ENCODE data around the gene KLHDC3. TPM values are rescaled to one million over a fixed set of nuclear protein-coding genes. Genes with fewer than 3 reads are reported as not detected.
A peak's percentile ranks its signal among the peaks of the same experiment; 100 is the strongest.

KLHDC3 gene
- total RNA-seq (2014; rRNA removed; shearing (Covaris generic)): 69.3 and 89.0 TPM in 2 replicates

- DNase-seq (ENCODE audit: low read depth): peak; percentile 100
These were observed at the start of gene KLHDC3, which contains the start of gene MEA1 for GRCh38 chr6:43013843-43014433. Gene KLHDC3, plus strand, starts transcription at chr6:43014249. Its CDS starts 2,944 bp downstream, at chr6:43017193. Gene MEA1, minus strand, starts transcription at chr6:43013946. Its CDS starts 133 bp downstream, at chr6:43013813.

- no peak for DNase-seq (ENCODE audit: low read depth)
These were observed 47.5 kb upstream of the KLHDC3 start for GRCh38 chr6:42966571-42966970.

DNA sequence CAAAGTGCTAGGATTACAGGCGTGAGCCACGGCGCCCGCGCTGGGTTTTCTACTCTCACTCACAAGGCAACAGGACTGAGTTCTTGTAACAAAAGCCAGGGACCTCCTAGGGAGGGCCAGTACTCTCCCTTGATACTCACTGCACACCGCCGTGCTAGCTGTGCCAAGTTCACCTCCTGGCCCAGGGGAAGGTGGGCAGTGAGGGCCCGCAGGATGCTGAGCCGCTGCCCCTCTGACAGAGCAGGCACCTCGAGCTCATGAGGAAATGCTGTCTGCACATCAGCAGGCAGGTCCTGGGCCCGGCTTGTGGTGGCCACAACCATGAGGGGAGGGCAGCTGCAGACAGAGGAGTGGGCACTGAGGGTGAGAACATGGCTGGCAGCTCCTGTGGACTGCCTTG lies 46.8 kb upstream of the KLHDC3 start:
- no peak for DNase-seq (ENCODE audit: low read depth)

- no peak for DNase-seq (ENCODE audit: low read depth)
These were observed 45.8 kb upstream of the KLHDC3 start for GRCh38 chr6:42968126-42968701.

GRCh38 chr6:42968783-42969182 lies 45.3 kb upstream of the KLHDC3 start:
- DNase-seq (ENCODE audit: low read depth): no peak

GRCh38 chr6:42969431-42969830 lies 44.6 kb upstream of the KLHDC3 start:
- no peak for DNase-seq (ENCODE audit: low read depth)

DNA sequence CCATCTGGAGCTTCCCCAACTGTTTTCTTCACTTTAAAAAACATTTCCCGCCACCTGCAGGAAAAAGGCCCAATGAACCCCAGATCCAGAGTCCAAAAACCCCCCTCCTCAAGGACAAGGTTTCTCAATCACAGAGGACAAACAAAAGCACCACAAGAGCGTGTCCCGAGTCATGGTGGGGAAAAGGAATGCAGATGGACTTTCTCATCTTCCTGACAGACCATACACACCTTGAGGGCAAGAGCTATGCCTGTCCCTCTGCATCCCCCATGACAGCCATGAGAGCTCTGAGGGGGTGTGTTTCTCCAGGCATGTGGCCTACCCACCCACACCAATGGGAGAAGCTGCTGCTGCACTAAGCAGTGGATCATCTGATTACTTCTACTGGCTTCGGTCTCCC lies 44.1 kb upstream of the KLHDC3 start:
- no peak for DNase-seq (ENCODE audit: low read depth)

DNA sequence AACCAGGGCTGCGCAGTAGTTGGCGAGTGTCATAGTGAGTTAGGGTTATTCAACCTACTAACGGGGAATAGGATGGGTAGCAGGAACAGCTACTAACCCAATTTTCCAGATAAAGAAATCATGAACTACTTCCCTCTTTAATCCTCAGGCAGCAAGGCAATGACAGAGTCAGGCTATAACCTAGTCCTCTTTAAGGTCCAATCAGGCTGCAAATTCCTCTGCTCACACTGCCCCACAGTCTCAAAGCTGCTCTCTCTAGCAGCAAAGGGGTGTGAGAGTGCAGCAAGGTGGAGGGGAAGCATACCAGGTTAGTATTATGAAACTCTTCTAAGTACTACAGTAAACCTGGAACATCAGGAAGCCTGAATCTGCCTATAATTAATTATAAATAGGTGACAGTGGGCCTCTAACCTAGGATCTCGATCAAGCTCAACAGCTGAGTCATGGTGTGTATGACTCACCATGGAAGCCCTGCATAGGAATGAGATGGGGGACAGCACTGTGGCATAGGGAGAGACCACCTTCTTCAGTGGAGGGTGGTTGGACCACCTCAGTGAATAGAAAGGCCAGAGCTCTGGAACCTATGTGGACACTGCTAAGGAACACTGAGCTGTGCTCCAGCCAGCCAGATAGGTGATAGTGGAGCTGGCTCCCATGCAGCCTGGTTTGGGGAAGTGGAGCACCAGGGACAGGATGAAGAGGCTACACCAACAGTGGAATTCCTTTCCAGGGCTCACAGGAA lies 43.0 kb upstream of the KLHDC3 start:
- peak; percentile 47 for DNase-seq (ENCODE audit: low read depth)

DNA sequence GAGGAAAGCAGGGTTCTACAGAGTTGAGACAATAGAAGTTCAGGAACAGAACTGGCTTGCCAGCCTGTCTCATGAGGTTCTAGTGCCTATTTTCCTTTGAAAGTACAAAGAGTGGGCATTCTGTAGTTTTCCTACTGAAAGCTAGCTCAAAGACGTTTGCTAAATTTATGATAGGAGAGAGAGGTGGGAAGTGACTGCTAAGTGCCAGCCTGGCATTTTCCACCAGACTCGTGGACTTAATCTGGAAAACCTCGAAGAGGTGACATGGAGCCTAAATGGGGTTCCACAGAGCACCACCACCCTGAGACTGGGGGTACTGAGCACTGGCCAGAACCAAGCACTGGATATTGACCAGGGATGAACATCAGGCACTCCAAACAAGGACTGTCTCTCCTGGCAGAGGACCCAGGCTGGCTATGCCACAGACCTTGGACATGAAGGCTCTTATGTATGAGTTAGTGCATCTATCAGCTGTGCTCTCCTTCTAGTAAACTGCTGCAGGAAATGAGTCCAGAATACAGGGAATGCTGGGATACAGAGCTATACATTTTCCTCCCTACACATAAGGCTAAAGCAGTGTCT lies 42.2 kb upstream of the KLHDC3 start:
- no peak for DNase-seq (ENCODE audit: low read depth)

DNA sequence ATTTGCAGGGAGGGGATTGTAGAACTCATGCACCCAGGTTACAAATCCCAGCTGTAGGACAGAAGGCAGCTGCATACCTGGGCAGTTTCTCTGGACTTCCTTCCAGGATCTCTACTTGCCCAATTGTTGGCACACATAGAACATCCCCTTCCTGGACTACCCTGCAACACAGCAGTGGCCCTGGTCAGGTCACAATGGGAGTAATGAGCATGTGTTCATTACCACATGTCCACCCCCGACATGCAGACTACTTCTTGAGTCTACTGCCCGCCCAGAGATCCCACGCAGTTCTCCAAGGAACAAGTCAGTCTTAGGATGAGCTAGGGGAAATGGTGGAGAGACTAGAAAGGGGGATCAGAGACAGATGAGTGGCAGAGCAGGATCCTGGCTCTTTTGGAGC lies 40.1 kb upstream of the KLHDC3 start:
- no peak for DNase-seq (ENCODE audit: low read depth)

DNA sequence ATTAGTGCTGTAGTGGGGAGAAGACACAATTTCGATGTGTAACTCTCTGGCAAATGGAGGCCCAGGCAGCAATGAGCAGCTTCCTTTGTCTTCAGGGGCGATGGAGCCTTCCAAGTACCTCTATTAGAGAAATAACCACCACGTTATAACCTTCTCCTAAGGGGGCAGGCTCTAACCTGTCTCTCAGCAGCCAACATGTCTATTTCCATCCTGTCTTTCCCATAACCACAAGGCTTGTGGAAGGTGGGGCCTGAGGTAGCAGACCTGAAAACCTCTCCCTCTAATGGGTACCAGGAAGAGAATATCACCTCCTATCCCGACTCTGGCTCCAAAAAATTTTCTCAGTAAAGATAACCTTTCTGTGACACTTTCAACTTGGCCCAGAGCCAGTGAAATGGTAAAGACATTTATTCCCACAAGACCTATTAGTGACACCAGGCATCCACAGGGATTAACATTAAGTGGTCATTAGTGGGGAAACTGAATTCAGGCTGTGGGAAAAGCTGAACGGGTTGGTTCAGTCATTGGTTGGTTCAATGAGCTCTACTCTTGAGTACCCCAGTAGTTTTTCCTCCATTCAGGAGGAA lies 39.0 kb upstream of the KLHDC3 start:
- DNase-seq (ENCODE audit: low read depth): no peak

DNA sequence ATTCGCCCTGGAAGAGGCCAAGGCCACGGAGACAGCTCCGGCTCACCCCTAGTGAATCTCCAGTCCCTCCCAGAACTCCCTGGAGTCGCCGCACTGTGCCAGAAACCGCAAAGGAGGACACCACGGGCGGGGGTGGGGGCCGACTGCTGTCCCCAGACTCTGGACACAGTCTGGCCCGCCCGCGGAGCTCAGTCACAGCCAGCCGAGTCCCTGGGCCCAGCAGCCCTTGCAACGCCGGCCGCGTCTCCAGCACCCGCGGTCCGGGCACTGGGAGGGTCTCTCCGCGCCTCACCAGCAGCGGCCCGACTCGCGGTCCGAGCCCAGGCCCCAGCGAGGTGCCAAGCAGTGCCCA lies 35.6 kb upstream of the KLHDC3 start:
- peak; percentile 70 for DNase-seq (ENCODE audit: low read depth)

GRCh38 chr6:42978839-42979522 lies 35.1 kb upstream of the KLHDC3 start, which contains the start of gene PEX6:
Gene PEX6, minus strand, starts transcription at chr6:42979181. Its CDS starts 31 bp downstream, at chr6:42979150.
- DNase-seq (ENCODE audit: low read depth): peak; percentile 87

DNA sequence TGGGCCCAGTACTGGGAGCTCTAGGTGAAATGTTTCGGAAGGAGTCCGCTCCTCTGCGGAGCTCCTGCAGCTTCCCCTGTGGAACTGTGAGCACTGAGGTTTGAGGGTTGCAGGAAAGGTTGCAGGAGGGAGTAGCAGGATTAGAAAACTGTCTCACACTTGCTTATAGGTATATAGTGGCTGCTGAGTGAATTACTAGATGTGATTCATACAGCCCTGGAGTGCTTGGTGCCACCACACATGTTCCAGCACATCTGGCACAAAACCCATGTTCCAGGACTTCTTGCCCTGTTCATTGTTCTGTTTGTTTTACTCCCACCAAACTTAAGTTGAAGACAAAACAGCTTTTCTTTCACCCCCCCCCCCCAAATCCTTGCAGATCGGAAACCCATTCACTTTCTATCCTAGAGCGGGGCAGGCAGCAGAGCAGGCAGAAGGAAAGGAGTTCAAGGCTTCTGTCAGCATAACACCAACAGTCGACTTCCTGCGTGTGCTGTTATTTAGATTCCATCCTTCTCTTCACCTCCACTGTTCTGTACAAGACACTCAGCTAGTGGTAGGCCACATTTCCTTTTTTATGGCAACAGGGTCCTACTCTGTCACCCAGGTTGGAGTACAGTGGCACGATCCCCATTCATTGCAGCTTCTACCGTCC lies 34.4 kb upstream of the KLHDC3 start:
- DNase-seq (ENCODE audit: low read depth): peak; percentile 67

DNA sequence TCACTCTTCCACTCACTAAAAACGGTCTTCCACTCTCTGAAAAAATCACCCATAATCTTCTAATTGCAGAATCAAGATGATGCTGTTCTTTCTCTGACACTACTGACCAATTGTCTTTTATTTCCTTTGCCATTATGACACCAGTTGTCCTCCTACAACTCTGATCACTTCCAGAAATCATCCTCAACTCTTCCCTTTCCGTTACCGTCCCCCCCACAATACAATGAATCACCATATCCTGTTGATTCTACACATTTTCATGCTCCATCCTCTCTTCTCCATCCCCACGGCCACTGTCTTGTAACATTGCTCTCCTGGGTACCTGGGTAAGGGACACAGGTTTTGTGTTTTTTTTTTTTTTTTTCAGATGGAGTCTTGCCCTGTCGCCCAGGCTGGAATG lies 32.2 kb upstream of the KLHDC3 start:
- no peak for DNase-seq (ENCODE audit: low read depth)

- DNase-seq (ENCODE audit: low read depth): peak; percentile 99
These were observed 29.8 kb upstream of the KLHDC3 start, which contains the start of gene PPP2R5D for GRCh38 chr6:42984001-42984923. Gene PPP2R5D, plus strand, starts transcription at chr6:42984570. Its CDS starts 108 bp downstream, at chr6:42984678.

DNA sequence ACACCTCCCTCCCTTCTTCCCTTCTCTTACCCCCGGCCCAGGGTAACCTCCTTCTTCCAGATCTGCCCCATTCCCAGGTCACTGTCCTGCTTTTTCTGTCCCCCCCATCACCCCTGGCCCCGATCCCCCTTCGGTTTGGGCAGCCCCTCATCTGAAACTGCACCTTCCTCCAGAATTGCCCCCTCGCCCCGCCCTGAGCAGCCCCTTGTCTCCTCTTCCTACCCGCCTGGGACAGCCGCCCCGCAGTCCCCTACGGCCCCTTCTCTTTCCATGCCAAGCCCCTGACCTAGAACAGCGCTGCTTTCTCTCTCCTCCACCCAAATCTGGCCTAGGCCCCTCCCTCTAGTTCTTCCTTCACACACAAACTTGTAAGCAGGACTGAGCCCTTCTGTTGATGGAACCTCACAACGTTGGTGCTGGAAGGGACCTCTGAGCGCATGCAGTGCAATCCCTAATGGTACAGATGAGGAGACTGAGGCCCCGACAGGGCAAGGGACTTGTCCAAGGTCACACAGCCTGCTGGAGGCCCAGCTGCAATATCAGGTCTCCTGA lies 29.0 kb upstream of the KLHDC3 start:
- peak; percentile 24 for DNase-seq (ENCODE audit: low read depth)

DNA sequence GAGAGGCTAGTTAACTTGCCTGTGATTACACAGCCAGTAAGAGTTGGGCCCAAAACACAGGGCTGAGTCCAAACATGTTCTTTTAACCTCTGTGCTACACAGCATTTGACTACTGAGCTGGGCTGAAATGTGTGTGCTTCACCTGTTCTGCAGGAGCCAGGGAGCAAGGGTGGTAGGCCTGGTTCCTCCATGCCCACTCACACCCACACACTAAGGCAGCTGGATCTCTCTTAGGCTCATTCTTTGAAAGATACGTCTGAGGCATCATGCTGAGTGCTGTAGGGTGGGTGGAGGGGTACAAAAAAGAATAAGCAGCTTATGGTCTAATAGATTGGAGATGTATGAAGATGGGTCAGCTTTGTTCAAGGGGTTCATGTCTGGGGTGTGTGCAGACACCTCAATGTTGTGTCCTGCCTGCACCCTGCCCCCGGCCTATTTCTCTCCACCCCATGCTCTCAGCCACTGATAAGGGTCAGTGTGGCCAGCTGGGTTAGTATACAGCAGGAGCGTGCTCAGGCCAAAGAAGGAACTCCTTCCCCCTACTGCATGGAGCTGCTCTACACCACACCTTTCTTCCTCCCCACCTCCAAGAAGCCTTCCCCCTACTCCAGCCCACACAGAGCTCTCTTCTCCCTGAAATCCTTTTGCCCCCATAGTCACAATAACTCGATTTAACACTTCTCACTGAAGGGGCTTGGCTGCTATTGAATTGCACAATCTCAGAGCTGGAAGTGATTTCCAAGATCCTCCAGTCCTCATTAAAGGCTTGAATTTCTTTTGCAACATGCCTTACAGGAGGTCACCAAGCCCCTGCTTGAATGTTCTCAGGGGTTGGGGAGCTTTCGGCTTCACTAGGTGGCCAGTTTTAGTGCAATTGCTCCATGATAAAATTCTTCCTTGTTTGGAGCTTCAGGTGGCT lies 26.3 kb upstream of the KLHDC3 start:
- no peak for DNase-seq (ENCODE audit: low read depth)
